ENCODE data around the gene ICA1L.

The ICA1L gene

GRCh38 chr2:202723746-202724145 lies 147.8 kb downstream of the ICA1L start:
- DNase-seq: no peak

Data from stimulated activated CD8-positive, alpha-beta memory T cell treated with anti-CD3 and anti-CD28 coated beads, Interleukin-4, amount 100 ng/mL, for 48 hours (primary cell).